Peyer's patch (tissue), 4 donors: ENCODE data around the gene COPA. TPM values are rescaled to one million over a fixed set of nuclear protein-coding genes. Genes with fewer than 3 reads are reported as not detected.

Experiments used
- DNase-seq, 3 donors: peaks; one replicate each; pipeline ENCODE4 v3.0.0-alpha.2; 2017 to 2019
- H3K27ac ChIP-seq, 4 donors: fragments of 200-600 bp; sonication (generic); one replicate each; pipeline ENCODE4 v1.5.1; 2016 to 2019
- H3K27me3 ChIP-seq, 2 donors: fragments of 200-600 bp; sonication (generic); one replicate each; pipeline ENCODE4 v1.5.1; 2019
- H3K36me3 ChIP-seq, 3 donors: fragments of 200-600 bp; sonication (generic); one replicate each; pipeline ENCODE4 v1.5.1; 2016 to 2019
- H3K4me1 ChIP-seq, 4 donors: fragments of 200-600 bp; sonication (generic); one replicate each; pipeline ENCODE4 v1.5.1; 2016 to 2019
- H3K4me3 ChIP-seq, 4 donors: fragments of 200-600 bp; sonication (generic); 1 replicate in 3 of 4; 2 replicates in 1 of 4; pipeline ENCODE4 v1.5.1; 2016 to 2019; ENCODE audit warnings: mild to moderate bottlenecking in 1 of 4
- H3K9me3 ChIP-seq, 4 donors: fragments of 200-600 bp; sonication (generic); one replicate each; pipeline ENCODE4 v1.5.1; 2016 to 2019; ENCODE audit warnings: mild to moderate bottlenecking in 1 of 4
- POLR2A ChIP-seq, 2 donors: fragments of 450-650 bp; IDR thresholded peaks; one replicate each; pipeline ENCODE4 v1.5.1; 2017; ENCODE audit warnings: antibody characterized with exemption in 2 of 2, mild to moderate bottlenecking in 2 of 2, moderate library complexity in 2 of 2
- total RNA-seq, 4 donors: library from RNA; depleted of rRNA; stranded (reverse); fragments of >200 nt; gene quantifications; one replicate each; pipeline ENCODE4 v1.1.0, GENCODE V29; 2016
- TF ChIP-seq, protein P1 (sequence below), 6 experiments: fragments of 450-650 bp in 4 of 6; fragments of 200-600 bp in 2 of 6; sonication (generic) in 1 of 6; IDR thresholded peaks; one replicate each; pipeline ENCODE4 v1.5.1; 2017 to 2019; ENCODE audit warnings: antibody characterized with exemption in 6 of 6, mild to moderate bottlenecking in 3 of 6, moderate library complexity in 1 of 6

COPA gene
- total RNA-seq, 4 donors from 2014 or later = 109 to 173 (median 138) TPM

DNA sequence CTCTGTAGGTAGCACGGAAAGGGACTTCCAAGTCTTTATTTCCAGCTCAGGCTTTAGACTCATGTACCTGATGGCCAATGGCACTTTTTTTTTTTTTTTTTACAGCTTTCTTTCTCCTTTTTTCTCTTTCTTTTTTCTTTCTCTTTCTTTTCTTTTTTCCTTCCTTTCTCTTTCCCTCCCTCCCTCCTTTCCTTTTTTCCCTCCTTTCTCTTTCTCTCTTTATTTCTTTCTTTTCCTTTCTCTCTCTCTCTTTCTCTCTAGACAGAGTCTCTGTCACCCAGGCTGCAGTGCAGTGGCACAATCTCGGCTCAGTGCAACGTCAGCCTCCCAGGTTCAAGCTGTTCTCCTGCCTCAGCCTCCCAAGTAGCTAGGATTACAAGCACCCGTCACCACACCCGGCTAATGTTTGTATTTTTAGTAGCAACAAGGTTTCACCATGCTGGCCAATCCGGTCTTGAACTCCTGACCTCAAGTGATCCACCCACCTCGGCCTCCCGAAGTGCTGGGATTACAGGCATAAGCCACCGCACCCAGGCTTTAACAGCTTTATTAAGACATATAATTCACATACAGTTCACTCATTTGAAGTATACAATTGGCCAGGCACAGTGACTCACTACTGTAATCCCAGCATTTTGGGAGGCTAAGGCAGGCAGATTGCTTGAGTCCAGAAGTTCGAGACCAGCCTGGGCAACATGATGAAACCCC lies 75.6 kb downstream of the COPA start:
- Histone ChIP-seq H3K4me1 (no peaks in the 10 kb centered on the region), H3K4me3 (no peak overlapping the region), H3K36me3 (no peaks in the 10 kb centered on the region), H3K27me3 (no peaks in the 10 kb centered on the region), H3K27ac (no peak overlapping the region), H3K9me3 (no peaks in the 10 kb centered on the region)
- no peak for DNase-seq
- TF ChIP-seq, protein P1, sequence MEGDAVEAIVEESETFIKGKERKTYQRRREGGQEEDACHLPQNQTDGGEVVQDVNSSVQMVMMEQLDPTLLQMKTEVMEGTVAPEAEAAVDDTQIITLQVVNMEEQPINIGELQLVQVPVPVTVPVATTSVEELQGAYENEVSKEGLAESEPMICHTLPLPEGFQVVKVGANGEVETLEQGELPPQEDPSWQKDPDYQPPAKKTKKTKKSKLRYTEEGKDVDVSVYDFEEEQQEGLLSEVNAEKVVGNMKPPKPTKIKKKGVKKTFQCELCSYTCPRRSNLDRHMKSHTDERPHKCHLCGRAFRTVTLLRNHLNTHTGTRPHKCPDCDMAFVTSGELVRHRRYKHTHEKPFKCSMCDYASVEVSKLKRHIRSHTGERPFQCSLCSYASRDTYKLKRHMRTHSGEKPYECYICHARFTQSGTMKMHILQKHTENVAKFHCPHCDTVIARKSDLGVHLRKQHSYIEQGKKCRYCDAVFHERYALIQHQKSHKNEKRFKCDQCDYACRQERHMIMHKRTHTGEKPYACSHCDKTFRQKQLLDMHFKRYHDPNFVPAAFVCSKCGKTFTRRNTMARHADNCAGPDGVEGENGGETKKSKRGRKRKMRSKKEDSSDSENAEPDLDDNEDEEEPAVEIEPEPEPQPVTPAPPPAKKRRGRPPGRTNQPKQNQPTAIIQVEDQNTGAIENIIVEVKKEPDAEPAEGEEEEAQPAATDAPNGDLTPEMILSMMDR (IDR thresholded peaks at IDR 0.05) = no peak
- no peak for TF ChIP-seq POLR2A (IDR thresholded peaks at IDR 0.05)

DNA sequence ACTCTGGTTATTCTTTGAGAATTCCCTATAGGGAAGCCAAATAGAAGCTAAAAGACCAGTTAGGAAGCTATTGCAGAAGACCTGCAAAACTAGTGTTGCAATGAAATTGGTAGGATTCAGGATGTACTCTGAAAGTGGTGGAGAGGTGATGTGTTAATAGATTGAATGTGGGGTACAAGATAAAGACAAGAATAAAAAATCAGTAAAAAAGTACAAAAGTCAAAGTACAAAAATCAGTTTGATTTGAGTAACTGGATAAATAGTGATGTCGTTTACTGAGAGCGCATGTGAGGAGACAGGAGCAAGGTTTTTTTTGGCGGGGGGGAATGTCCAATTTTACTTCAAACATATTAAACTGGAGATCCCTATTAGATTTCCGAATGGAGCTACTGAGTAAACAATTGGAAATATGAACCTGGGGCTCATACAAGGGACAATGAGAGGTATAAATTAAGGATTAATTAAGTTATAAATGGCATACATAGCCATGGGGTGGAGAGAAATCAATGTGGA lies 78.2 kb downstream of the COPA start:
- Histone ChIP-seq H3K27me3 (no peaks in the 10 kb centered on the region), H3K9me3 (no peaks in the 10 kb centered on the region), H3K4me3 (no peak overlapping the region), H3K27ac (no peak overlapping the region), H3K4me1 (peaks cover 0 to 16% (median 9%) of the 10 kb centered on the region in 4 donors), H3K36me3 (no peaks in the 10 kb centered on the region)
- no peak for DNase-seq
- no peak for TF ChIP-seq POLR2A (IDR thresholded peaks at IDR 0.05)
- TF ChIP-seq, protein P1 (IDR thresholded peaks at IDR 0.05) = no peak

- H3K9me3 ChIP-seq = no peaks in the 10 kb centered on the region
- H3K36me3 ChIP-seq = no peaks in the 10 kb centered on the region
- DNase-seq = peak; percentile 98 to 99 (median 99)
- H3K27me3 ChIP-seq = no peaks in the 10 kb centered on the region
- peak within 1 kb of the TSS; percentile 89 to 97 (median 96) for H3K27ac ChIP-seq
- H3K4me1 ChIP-seq = peaks cover 0 to 22% (median 9%) of the 10 kb centered on the region in 4 donors
- TF ChIP-seq, protein P1 (IDR thresholded peaks at IDR 0.05) = peak in 1 of 6 experiments; percentile 10
- TF ChIP-seq POLR2A (IDR thresholded peaks at IDR 0.05) = peak; percentile 78 to 90
- peak within 1 kb of the TSS; percentile 78 to 99 (median 93) for H3K4me3 ChIP-seq
Observed at GRCh38 chr1:160261893-160262794, 80.9 kb downstream of the COPA start, which contains the start of gene DCAF8. DCAF8 (minus strand) TSS chr1:160262549; CDS start chr1:160244008, 18,541 bp downstream.

- DNase-seq = peak in 2 of 3 donors; percentile 58 to 68
- Histone ChIP-seq H3K4me1 (peaks cover 0 to 27% (median 9%) of the 10 kb centered on the region in 4 donors), H3K4me3 (peak overlapping the region; percentile 78 to 99 (median 93)), H3K36me3 (no peaks in the 10 kb centered on the region), H3K27ac (peak overlapping the region; percentile 89 to 97 (median 96)), H3K27me3 (no peaks in the 10 kb centered on the region), H3K9me3 (no peaks in the 10 kb centered on the region)
- TF ChIP-seq POLR2A (IDR thresholded peaks at IDR 0.05) = no peak
- TF ChIP-seq, protein P1 (IDR thresholded peaks at IDR 0.05) = no peak
Observed at GRCh38 chr1:160261556-160261892, 81.5 kb downstream of the COPA start.
